Adrenal gland (tissue), 5 donors: ENCODE measurements around the gene PRKN.

Experiments used
- CTCF ChIP-seq, 6 experiments: fragments of 450-650 bp in 4 of 6; fragments of 200-600 bp in 2 of 6; sonication (generic) in 1 of 6; IDR thresholded peaks; 1 replicate in 5 of 6; 2 replicates in 1 of 6; pipeline versions ENCODE4 v1.5.1 to v1.8.0; 2016 to 2021; ENCODE audit warnings: antibody characterized with exemption in 6 of 6, mild to moderate bottlenecking in 2 of 6, moderate library complexity in 1 of 6
- POLR2A ChIP-seq, 2 donors: fragments of 450-650 bp; IDR thresholded peaks; one replicate each; pipeline ENCODE4 v1.6.1; 2017; ENCODE audit warnings: antibody characterized with exemption in 2 of 2, mild to moderate bottlenecking in 2 of 2, moderate library complexity in 1 of 2
- donor health status: DM: no; HTN: no; CAD: no.

GRCh38 chr6:162639951-162640350, 87.6 kb downstream of the PRKN start:
- TF ChIP-seq POLR2A (IDR thresholded peaks at IDR 0.05) (no peak), CTCF (IDR thresholded peaks at IDR 0.05) (no peak)
